Lung (tissue), 12 donors: ENCODE measurements around the gene ANKHD1. TPM values are rescaled to one million over a fixed set of nuclear protein-coding genes. Genes with fewer than 3 reads are reported as not detected.

Source experiments
- ATAC-seq: fragments of 200-7000 bp; cut with Tn5 transposase; one replicate; pipeline ENCODE4 v1.9.1; 2020; ENCODE audit warnings: moderate number of reproducible peaks; ENCODE audit not compliant: insufficient read depth, low FRiP score
- DNase-seq, 3 donors: peaks; one replicate each; pipeline ENCODE4 v3.0.0-alpha.2; 2013 to 2017
- H3K27ac ChIP-seq, 2 donors: one replicate each; pipeline ENCODE4 v1.5.1; 2013; ENCODE audit warnings: mild to moderate bottlenecking in 2 of 2, moderate library complexity in 2 of 2, control low read depth in 1 of 2, inconsistent platforms in 1 of 2, low read depth in 1 of 2, low read length in 1 of 2
- H3K27me3 ChIP-seq, 3 donors: one replicate each; pipeline ENCODE4 v1.5.1; 2013; ENCODE audit warnings: low read length in 2 of 3; ENCODE audit not compliant: control insufficient read depth in 3 of 3, insufficient read depth in 3 of 3
- H3K36me3 ChIP-seq, 4 donors: one replicate each; pipeline ENCODE4 v1.5.1; 2013; ENCODE audit warnings: low read length in 4 of 4, mild to moderate bottlenecking in 1 of 4, moderate library complexity in 1 of 4; ENCODE audit not compliant: control insufficient read depth in 4 of 4, insufficient read depth in 4 of 4
- H3K4me1 ChIP-seq, 5 donors: one replicate each; pipeline ENCODE4 v1.5.1; 2013; ENCODE audit warnings: low read length in 5 of 5, mild to moderate bottlenecking in 2 of 5, moderate library complexity in 1 of 5; ENCODE audit not compliant: control insufficient read depth in 5 of 5, insufficient read depth in 5 of 5
- H3K4me3 ChIP-seq: one replicate; pipeline ENCODE4 v1.5.1; 2013; ENCODE audit warnings: mild to moderate bottlenecking, control low read depth, moderate library complexity
- H3K9ac ChIP-seq, 2 donors: one replicate each; pipeline ENCODE4 v1.5.1; 2013; ENCODE audit warnings: low read length in 2 of 2, control low read depth in 1 of 2; ENCODE audit not compliant: insufficient read depth in 1 of 2
- H3K9me3 ChIP-seq, 4 donors: one replicate each; pipeline ENCODE4 v1.5.1; 2013; ENCODE audit warnings: low read length in 3 of 4, mild to moderate bottlenecking in 1 of 4, moderate library complexity in 1 of 4; ENCODE audit not compliant: control insufficient read depth in 4 of 4, insufficient read depth in 3 of 4
- WGBS, 2 donors: extraction: QIAGEN DNeasy Blood & Tissue Kit; methylation state at CpG; one replicate each; pipeline ENCODE4 v1.1.7; 2013; 5-methylcytosine and 5-hydroxymethylcytosine counted together
- polyA plus RNA-seq, 2 donors: library from polyadenylated mRNA; stranded (reverse); fragments of 200-250 nt; gene quantifications; one replicate each; pipeline ENCODE4 v1.2.1, GENCODE V29; 2013
- total RNA-seq, 2 donors: library from RNA; depleted of rRNA in 1 of 2; stranded (reverse); fragments of >200 nt in 1 of 2; gene quantifications; one replicate each; pipeline ENCODE4 v1.2.1, GENCODE V29; 2014 to 2021
- TF ChIP-seq, protein P1 (sequence below): IDR thresholded peaks from 2 replicates; pipeline ENCODE4 v1.5.1; 2012; ENCODE audit warnings: mild to moderate bottlenecking; ENCODE audit errors: control extremely low read depth, extremely low read depth
- donor health status: control.
- donor health status: control.
- donor health status: Bipolar disorder and iron deficiency.
- donor health status: healthy.
- donor health status: DM: yes; HTN: yes; CAD: no.

ANKHD1 gene
- total and polyA plus RNA-seq, 4 donors, result 53.0 to 200 (median 90.8) TPM

DNA sequence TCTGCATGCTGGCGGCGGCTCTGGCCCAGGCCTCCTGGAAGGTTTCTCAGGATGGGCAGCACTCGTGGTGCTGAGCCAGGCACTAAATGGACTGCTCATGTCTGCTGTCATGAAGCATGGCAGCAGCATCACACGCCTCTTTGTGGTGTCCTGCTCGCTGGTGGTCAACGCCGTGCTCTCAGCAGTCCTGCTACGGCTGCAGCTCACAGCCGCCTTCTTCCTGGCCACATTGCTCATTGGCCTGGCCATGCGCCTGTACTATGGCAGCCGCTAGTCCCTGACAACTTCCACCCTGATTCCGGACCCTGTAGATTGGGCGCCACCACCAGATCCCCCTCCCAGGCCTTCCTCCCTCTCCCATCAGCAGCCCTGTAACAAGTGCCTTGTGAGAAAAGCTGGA lies 166.2 kb downstream of the ANKHD1 start:
- Histone ChIP-seq H3K4me1 (peaks cover 5 to 37% (median 25%) of the 10 kb centered on the region in 5 donors), H3K27me3 (no peaks in the 10 kb centered on the region), H3K9me3 (no peaks in the 10 kb centered on the region), H3K9ac (no peak overlapping the region), H3K36me3 (peaks cover 0 to 24% (median 18%) of the 10 kb centered on the region in 4 donors), H3K27ac (no peak overlapping the region), H3K4me3 (no peak overlapping the region)
- DNase-seq, result no peak
- ATAC-seq, result no peak
- WGBS, 2 donors, result 97 to 99% methylated on average over 13 of the region's 13 CpGs
- TF ChIP-seq, protein P1, sequence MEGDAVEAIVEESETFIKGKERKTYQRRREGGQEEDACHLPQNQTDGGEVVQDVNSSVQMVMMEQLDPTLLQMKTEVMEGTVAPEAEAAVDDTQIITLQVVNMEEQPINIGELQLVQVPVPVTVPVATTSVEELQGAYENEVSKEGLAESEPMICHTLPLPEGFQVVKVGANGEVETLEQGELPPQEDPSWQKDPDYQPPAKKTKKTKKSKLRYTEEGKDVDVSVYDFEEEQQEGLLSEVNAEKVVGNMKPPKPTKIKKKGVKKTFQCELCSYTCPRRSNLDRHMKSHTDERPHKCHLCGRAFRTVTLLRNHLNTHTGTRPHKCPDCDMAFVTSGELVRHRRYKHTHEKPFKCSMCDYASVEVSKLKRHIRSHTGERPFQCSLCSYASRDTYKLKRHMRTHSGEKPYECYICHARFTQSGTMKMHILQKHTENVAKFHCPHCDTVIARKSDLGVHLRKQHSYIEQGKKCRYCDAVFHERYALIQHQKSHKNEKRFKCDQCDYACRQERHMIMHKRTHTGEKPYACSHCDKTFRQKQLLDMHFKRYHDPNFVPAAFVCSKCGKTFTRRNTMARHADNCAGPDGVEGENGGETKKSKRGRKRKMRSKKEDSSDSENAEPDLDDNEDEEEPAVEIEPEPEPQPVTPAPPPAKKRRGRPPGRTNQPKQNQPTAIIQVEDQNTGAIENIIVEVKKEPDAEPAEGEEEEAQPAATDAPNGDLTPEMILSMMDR, result no peak

DNA sequence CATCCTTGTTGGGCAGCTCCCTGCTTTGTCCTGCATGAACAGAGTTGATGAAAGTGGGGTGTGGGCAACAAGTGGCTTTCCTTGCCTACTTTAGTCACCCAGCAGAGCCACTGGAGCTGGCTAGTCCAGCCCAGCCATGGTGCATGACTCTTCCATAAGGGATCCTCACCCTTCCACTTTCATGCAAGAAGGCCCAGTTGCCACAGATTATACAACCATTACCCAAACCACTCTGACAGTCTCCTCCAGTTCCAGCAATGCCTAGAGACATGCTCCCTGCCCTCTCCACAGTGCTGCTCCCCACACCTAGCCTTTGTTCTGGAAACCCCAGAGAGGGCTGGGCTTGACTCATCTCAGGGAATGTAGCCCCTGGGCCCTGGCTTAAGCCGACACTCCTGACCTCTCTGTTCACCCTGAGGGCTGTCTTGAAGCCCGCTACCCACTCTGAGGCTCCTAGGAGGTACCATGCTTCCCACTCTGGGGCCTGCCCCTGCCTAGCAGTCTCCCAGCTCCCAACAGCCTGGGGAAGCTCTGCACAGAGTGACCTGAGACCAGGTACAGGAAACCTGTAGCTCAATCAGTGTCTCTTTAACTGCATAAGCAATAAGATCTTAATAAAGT lies 166.9 kb downstream of the ANKHD1 start:
- no peak overlapping the region for H3K9ac ChIP-seq
- no peaks in the 10 kb centered on the region for H3K27me3 ChIP-seq
- no peaks in the 10 kb centered on the region for H3K9me3 ChIP-seq
- H3K36me3 ChIP-seq, result peaks cover 0 to 24% (median 18%) of the 10 kb centered on the region in 4 donors
- H3K4me1 ChIP-seq, result peaks cover 2 to 33% (median 23%) of the 10 kb centered on the region in 5 donors
- no peak overlapping the region for H3K4me3 ChIP-seq
- peak overlapping the region; percentile 10 to 83 for H3K27ac ChIP-seq
- ATAC-seq, result no peak
- no peak for DNase-seq
- TF ChIP-seq, protein P1, result no peak
- 86 to 96% methylated on average over 2 of the region's 2 CpGs for WGBS, 2 donors

DNA sequence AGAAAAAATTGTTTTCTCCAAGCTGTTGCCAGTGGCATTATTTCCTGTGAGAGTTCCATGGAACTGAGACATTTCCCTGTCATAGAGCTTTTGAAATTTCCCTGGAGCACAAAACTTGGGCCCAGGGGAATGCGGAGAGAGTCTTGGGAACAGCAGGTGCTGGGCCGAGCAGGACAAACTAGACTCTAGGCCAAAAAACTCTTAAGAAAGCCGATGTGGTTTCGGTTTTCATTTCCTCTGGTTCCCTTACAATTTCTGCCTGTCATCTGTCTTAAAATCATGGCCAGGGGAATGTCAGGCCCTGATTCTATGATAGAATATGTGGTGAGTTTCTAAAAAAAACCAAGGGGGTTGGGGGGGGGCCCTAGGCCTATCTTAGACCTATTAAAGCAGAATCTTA lies 167.6 kb downstream of the ANKHD1 start:
- ATAC-seq (no peak), DNase-seq (no peak)
- peaks cover 0 to 32% (median 25%) of the 10 kb centered on the region in 5 donors for H3K4me1 ChIP-seq
- H3K9ac ChIP-seq, result no peak overlapping the region
- TF ChIP-seq, protein P1, result no peak
- H3K9me3 ChIP-seq, result no peaks in the 10 kb centered on the region
- no peak overlapping the region for H3K4me3 ChIP-seq
- H3K36me3 ChIP-seq, result peaks cover 0 to 24% (median 18%) of the 10 kb centered on the region in 4 donors
- H3K27me3 ChIP-seq, result no peaks in the 10 kb centered on the region
- 7 to 20% methylated on average over 4 of the region's 4 CpGs for WGBS, 2 donors
- H3K27ac ChIP-seq, result peak overlapping the region; percentile 10 to 83
